NCI-H1417 treated with DMSO at 0.1 percent for 48 hours (cell line): ENCODE data around the gene ADSS1.

Source experiments
- DNase-seq: peaks from one replicate; lab custom pipeline; 2025; lab: John Stamatoyannopoulos, UW

Gene ADSS1

GRCh38 chr14:104687601-104688504, 36.2 kb upstream of the ADSS1 start:
- DNase-seq, result no peak

- no peak for DNase-seq
Observed at GRCh38 chr14:104688505-104689108, 35.4 kb upstream of the ADSS1 start.

GRCh38 chr14:104689109-104689880, 34.7 kb upstream of the ADSS1 start, which contains the start of gene INF2:
TSS of gene INF2 (plus strand) at chr14:104689618. CDS start at chr14:104701366, 11,748 bp downstream.
- no peak for DNase-seq

- DNase-seq, result no peak
Observed at GRCh38 chr14:104689881-104690711, 33.9 kb upstream of the ADSS1 start.

GRCh38 chr14:104690861-104691455, 33.1 kb upstream of the ADSS1 start:
- no peak for DNase-seq

GRCh38 chr14:104691546-104692260, 32.3 kb upstream of the ADSS1 start:
- no peak for DNase-seq

GRCh38 chr14:104692261-104692938, 31.6 kb upstream of the ADSS1 start:
- DNase-seq, result no peak

GRCh38 chr14:104692939-104693315, 31.1 kb upstream of the ADSS1 start:
- DNase-seq, result no peak

GRCh38 chr14:104693482-104694431, 30.3 kb upstream of the ADSS1 start:
- no peak for DNase-seq

GRCh38 chr14:104694475-104694950, 29.5 kb upstream of the ADSS1 start:
- DNase-seq, result peak; percentile 83

- DNase-seq, result peak; percentile 83
Observed at GRCh38 chr14:104694991-104695659, 28.9 kb upstream of the ADSS1 start.

GRCh38 chr14:104695660-104696000, 28.4 kb upstream of the ADSS1 start:
- DNase-seq, result no peak

- no peak for DNase-seq
Observed at GRCh38 chr14:104696671-104697316, 27.2 kb upstream of the ADSS1 start.

- DNase-seq, result no peak
Observed at GRCh38 chr14:104697317-104697703, 26.7 kb upstream of the ADSS1 start.

GRCh38 chr14:104697892-104698583, 26.0 kb upstream of the ADSS1 start:
- DNase-seq, result no peak

GRCh38 chr14:104698688-104699425, 25.2 kb upstream of the ADSS1 start:
- DNase-seq, result no peak

- DNase-seq, result no peak
Observed at GRCh38 chr14:104699426-104699748, 24.6 kb upstream of the ADSS1 start.
